A673 (cell line): ENCODE results near the gene TCF3.

Experiments
- EZH2 ChIP-seq: fragments of 200-600 bp; sonication (generic); IDR thresholded peaks from 2 replicates; pipeline ENCODE4 v1.6.1; 2017; ENCODE audit warnings: borderline replicate concordance, low read depth, mild to moderate bottlenecking, mixed read lengths, antibody characterized with exemption, low read length; ENCODE audit not compliant: poor library complexity, severe bottlenecking
- TF ChIP-seq, protein P1 (sequence below): fragments of 300-800, 200-600 bp; sonication (generic); conservative IDR thresholded peaks from 2 replicates; pipeline ENCODE4 v1.5.1; 2017; ENCODE audit warnings: low read depth, mild to moderate bottlenecking, antibody characterized with exemption, low read length, moderate library complexity, mixed read lengths

DNA sequence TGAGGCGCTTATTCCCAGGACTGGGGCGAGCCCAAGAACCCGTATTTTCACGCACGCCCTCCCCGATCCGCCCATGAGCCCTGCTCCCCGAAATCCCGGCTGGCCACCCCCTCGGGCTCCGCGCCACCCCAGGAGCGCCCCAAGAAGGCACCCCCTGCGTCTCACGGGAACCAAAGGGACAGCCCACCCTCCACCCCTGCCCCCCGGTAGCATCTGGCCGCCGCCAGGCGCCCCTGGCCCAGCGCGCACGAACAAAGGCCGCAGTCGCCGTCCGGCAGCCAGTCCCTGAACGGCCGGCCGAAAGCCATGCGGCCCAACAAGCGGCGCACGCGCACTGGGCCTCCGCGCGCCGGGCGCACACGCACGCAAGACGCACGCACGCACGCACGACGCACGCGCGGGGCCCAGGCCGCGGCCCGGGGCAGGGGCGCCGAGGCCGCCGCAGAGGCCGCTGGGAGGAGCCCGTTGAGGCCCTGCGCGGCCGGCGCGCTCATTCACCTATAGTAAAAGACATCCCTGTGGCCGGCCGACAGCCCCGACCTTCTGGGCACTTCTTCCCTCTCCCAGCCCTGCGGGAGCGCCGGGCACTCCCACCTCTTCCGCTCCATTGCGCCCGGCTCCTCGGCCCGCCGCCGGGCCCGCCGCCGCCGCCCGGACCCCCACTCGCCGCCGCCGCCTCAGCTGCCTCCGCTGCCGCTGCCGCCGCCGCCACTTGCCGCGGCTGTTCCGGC lies 60.2 kb downstream of the TCF3 start:
- TF ChIP-seq, protein P1, sequence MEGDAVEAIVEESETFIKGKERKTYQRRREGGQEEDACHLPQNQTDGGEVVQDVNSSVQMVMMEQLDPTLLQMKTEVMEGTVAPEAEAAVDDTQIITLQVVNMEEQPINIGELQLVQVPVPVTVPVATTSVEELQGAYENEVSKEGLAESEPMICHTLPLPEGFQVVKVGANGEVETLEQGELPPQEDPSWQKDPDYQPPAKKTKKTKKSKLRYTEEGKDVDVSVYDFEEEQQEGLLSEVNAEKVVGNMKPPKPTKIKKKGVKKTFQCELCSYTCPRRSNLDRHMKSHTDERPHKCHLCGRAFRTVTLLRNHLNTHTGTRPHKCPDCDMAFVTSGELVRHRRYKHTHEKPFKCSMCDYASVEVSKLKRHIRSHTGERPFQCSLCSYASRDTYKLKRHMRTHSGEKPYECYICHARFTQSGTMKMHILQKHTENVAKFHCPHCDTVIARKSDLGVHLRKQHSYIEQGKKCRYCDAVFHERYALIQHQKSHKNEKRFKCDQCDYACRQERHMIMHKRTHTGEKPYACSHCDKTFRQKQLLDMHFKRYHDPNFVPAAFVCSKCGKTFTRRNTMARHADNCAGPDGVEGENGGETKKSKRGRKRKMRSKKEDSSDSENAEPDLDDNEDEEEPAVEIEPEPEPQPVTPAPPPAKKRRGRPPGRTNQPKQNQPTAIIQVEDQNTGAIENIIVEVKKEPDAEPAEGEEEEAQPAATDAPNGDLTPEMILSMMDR = no peak
- no peak for TF ChIP-seq EZH2
